H1 (cell line): Measurements from ENCODE around the gene RPL41. TPM values are rescaled to one million over a fixed set of nuclear protein-coding genes. Genes with fewer than 3 reads are reported as not detected.

Experiments used
- BACH1 ChIP-seq: IDR thresholded peaks from 2 replicates; pipeline ENCODE4 v1.6.1; 2012; ENCODE audit warnings: low read length, improper control_type of control experiment
- CEBPB ChIP-seq: IDR thresholded peaks from 2 replicates; pipeline ENCODE4 v1.6.1; 2012; ENCODE audit warnings: low read depth, low read length
- CHD7 ChIP-seq: fragments of 300-600 bp; sonication (generic); IDR thresholded peaks from 2 replicates; pipeline ENCODE4 v1.7.1; 2012; ENCODE audit warnings: low read length, moderate library complexity, mild to moderate bottlenecking, inconsistent platforms; ENCODE audit not compliant: insufficient replicate concordance
- EZH2 ChIP-seq: fragments of 200-600 bp; sonication (generic); IDR thresholded peaks from 2 replicates; pipeline ENCODE4 v1.7.1; 2012; ENCODE audit warnings: low read depth, mild to moderate bottlenecking, moderate library complexity, low read length, inconsistent platforms; ENCODE audit not compliant: severe bottlenecking
- KDM4A ChIP-seq: IDR thresholded peaks from one replicate; pipeline ENCODE4 v1.7.1; 2012; ENCODE audit warnings: low read depth, mild to moderate bottlenecking, moderate library complexity, low read length, inconsistent platforms; ENCODE audit not compliant: severe bottlenecking
- KDM5A ChIP-seq: fragments of 200-600 bp; IDR thresholded peaks from 2 replicates; pipeline ENCODE4 v1.7.1; 2012; ENCODE audit warnings: mild to moderate bottlenecking, low read length, inconsistent platforms, mixed read lengths
- SP2 ChIP-seq: IDR thresholded peaks from 2 replicates; pipeline ENCODE4 v1.6.1; 2012; ENCODE audit warnings: mild to moderate bottlenecking, low read length, inconsistent platforms
- USF2 ChIP-seq: IDR thresholded peaks from 2 replicates; pipeline ENCODE4 v1.6.1; 2011; ENCODE audit warnings: low read length, improper control_type of control experiment
- polyA plus RNA-seq, 7 experiments: library from polyadenylated mRNA; depleted of rRNA in 3 of 7; stranded (reverse) in 5 of 7; unstranded in 2 of 7; fragments of >200 nt in 5 of 7; fragments of 200-250 nt in 2 of 7; gene quantifications; 1 replicate in 5 of 7; 2 replicates in 1 of 7; 4 replicates in 1 of 7; pipeline versions ENCODE4 v1.2.1 to v1.2.3, GENCODE V29; 2011 to 2013; ENCODE audit warnings: missing spikeins in 2 of 7, mixed read lengths in 2 of 7
- total RNA-seq: library from RNA; stranded (reverse); fragmentation: NEBNext Ultra II Directional; extraction: Animal tissue kit (Norgen Biotek cat#: 25700); gene quantifications from 2 replicates; pipeline ENCODE4 v1.2.1, GENCODE V29; 2021

RPL41 gene
- total and polyA plus RNA-seq, 2 of the 8 experiments (the other 6 are each of a cell fraction or from before 2014, with no cell fraction given), result 4,440 to 16,488 TPM

- no peak for TF ChIP-seq CHD7
- TF ChIP-seq BACH1, result no peak
- no peak for TF ChIP-seq EZH2
- TF ChIP-seq SP2, result no peak
- no peak for TF ChIP-seq USF2
- TF ChIP-seq KDM5A, result peak; percentile 44; the same call in 1 of the 2 replicates
- TF ChIP-seq KDM4A, result no peak
- peak; percentile 88 for TF ChIP-seq CEBPB
Measured at GRCh38 chr12:56158029-56158925, 41.8 kb downstream of the RPL41 start, which contains the start of gene MYL6 (continued).
